ENCODE measurements around the gene PIK3CD.
"Not testable (repeated sequence)": the region's sequence is repeated elsewhere in the genome, so short reads cannot be mapped to it uniquely, and the experiment has no call there.

Gene PIK3CD

DNA sequence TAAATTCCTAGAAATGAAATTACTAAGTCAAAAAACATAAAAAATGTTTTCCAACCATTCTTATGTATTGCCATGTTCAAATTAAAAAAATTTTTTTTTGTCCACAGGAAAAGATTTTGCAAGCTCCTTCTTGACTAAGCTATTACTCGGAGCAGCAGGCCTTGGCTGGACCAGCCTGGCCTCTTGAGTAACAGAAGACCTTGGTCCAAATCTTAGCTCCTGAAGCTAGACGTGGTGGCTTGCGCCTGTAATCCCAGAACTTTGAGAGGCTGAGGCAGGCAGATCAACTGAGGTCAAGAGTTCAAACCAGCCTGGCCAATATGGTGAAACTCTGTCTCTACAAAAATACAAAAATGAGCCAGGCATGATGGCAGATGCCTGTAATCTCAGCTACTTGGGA, 94.7 kb downstream of the PIK3CD start:
- DNase-seq = no peak

DNA sequence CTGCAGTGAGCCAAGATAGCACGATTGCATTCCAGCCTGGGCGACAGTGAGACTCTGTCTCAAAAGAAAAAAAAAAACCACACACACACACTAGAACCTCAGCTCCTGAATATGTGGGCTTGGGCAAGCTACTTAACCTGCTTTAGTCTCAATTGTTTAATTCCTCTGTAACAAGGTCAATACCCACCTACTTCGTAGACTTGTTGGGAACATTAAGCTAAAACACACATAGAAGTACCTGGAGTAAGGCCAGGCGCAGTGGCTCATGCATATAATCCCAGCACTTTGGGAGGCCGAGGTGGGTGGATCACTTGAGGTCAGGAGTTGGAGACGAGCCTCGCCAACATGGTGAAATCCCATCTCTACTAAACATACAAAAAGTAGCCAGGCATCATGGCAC, 95.1 kb downstream of the PIK3CD start:
- DNase-seq = no peak

DNA sequence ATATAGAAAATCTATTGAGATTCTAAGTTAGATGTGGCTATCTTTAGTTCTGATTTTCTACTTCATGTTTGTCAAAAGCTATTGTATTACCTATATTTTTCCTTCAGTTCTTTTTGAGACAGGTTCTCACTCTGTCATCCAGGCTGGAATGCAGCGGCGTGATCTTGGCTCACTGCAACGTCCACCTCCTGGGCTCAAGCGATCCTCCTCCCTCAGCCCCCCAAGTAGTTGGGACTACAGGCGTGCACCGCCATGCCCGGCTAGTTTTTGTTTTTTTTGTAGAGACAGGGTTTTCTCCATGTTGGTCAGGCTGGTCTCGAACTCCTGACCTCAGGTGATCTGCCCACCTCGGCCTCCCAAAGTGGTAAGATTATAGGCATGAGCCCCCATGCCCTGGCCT, 96.9 kb downstream of the PIK3CD start:
- not testable (repeated sequence) for DNase-seq

DNA sequence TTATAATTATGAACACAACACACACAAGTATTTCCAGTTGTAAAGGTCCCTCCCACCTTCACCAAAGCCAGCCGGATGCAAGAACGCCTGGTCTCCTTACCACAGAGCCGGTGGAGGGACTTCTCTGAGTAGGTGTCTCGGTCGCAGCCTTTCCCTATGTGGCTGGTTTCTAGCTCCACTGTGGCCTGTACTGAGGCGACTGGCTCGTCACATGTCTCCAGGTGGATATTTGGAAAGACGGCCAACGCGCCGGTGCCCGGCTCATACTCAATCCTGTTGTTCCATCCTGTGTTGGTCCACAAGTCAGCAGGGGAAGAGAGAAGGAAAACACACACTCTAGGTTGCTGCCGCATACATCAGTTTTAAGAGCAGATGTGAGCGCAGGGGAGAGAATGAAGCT, 97.8 kb downstream of the PIK3CD start:
- DNase-seq = no peak

DNA sequence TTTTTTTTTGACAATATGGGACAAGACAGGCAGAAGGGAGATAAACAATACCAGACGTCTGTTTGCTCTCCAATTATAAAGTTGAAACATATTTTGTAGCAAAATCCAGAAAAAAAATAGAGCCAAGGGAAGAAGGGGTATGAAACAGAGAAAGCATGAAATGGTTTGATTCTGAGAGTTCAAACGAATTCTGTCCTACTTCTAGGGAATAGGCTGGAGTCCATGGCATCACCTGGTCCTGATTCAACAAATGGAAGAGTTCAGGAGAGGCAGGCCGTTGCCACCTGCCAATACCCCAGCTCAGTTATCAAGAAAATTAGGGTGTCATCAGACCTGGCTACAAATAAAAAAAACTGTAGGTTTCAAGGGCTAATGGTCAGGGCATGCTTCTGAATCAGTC, 100.4 kb downstream of the PIK3CD start:
- no peak for DNase-seq

DNA sequence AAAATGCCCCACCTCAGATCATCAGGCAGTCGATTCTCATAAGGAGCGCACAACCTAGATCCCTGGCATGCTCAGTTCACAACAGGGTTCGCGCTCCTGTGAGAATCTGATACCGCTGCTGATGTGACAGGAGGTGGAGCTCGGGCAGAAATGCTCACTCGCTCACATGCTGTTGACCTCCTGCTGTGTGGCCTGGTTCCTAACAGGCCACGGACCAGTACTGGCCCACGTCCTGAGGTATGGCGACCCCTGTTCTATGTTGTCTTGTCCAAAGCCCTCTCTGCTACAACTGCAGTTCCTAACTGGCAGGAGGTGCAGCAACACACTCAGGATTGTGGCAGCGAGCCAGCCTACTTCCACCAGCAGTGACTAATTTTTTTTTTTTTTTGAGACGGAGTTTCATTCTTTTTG, 101.6 kb downstream of the PIK3CD start:
- peak; percentile 43 for DNase-seq

DNA sequence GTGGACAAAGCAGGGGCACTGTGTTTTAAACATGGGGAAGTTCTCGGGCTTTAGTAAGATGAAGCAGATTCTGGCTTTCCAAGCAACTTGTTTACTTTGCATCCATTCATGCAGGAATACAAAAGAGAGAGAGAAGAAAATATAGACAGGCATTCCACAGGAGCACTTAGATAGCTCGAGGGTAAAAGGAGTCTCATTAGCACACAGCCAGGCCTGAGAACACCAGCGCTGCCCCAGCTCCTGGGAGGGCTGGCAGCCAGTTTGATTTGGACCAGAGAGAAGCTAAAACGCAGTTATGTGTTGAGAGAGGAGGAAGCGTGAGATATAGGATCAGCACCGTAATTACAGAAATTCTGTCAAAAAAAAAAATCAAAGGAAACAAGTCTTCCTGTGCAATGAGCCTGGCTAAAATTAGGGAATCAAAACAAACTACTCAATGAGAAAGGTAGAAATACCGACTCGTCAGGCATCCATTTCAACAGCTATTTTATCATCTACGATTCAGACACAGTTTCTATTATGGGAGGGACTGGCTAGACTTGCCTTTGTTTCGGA, 104.0 kb downstream of the PIK3CD start:
- DNase-seq = peak; percentile 31

DNA sequence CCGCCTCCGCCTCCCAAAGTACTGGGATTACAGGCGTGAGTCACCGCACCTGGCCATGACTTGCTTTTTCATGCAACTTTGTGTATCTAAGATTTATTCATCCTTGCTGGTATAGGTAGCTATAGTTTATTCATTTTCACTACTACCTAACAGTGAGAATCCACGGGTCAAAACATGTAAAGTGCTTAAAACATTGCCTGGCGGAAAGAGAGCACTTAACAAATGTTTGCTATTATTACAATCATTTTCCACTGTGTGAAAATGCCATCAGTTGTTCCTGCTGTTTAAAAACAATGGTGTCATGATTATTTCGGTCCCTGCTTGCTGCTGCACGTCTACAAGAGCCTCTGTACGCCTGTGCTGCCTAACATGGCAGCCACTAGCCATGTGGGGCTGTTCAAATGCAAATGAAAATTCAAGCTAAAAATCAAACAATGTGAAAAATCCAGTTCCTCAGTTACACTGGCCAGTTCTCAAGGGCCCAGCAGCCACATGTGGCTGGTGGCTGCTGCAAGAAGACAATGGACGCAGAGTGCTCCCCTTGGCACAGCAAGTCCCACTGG, 107.1 kb downstream of the PIK3CD start:
- DNase-seq = no peak

DNA sequence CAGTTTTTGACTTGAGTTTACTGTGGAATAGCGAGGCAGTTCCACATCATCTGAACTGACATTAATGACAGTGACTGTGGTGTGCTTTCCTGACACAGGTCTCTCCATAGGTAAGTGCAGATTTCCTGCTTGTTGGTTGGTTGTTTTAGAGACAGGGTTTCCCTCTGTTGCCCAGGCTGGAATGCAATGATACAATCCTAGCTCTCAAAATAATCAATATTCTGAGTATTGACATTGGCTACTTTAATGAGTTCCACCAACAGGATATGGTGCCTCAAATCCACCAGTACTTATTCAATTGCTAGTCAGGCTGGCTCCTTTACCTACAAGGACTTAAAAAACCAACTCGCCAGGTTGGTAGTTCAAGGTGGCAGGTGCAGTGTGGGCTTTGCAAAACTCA, 108.4 kb downstream of the PIK3CD start:
- DNase-seq = no peak

DNA sequence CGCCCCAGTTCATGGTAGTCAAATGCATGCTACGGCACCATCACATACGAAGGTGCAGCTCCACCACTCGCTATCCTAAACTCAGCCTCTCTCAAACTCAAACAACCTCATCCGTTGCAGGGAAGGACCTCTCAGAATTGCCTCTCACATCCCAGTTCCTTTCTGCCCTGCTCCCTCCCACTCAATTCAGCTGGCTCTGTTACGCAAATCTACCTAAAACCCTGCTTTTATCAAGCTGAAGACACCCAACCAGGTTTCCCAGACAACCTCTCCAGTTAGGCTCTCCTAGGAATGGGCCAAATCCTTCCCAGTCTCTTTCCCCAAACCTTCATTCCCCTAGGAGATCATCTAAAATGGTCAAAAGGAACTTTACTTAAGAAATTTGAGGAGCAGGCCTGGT, 109.3 kb downstream of the PIK3CD start:
- DNase-seq = no peak

DNA sequence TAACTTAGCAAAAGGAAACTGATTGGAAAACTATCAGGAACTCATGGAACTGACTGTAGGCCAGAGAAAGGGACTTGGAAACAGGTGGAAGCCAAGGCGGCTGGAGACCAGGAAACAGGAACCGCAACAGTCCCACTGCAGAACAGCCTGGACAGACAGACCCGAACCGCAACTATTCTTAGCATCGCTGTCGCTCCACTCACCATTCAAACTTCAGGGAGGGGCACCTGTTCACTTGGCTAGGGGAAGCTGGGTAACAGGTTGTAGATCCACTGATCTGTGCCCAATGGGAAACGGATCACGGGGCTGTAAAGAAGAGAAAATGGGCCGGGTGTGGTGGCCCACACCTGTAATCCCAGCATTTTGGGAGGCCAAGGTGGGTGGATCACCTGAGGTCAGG, 110.3 kb downstream of the PIK3CD start:
- no peak for DNase-seq

DNA sequence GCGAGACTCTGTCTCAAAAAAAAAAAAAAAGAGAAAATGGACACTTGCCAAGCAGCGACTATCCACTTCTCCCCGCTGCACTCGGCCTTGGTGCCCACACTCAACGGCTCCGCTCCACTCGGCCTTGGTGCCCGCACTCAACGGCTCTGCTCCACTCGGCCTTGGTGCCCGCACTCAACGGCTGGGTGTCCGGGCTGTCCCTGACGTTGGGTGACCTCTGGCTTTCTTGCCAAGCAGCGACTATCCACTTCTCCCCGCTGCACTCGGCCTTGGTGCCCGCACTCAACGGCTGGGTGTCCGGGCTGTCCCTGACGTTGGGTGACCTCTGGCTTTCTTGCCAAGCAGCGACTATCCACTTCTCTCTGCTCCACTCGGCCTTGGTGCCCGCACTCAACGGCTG, 110.9 kb downstream of the PIK3CD start:
- not testable (repeated sequence) for DNase-seq

DNA sequence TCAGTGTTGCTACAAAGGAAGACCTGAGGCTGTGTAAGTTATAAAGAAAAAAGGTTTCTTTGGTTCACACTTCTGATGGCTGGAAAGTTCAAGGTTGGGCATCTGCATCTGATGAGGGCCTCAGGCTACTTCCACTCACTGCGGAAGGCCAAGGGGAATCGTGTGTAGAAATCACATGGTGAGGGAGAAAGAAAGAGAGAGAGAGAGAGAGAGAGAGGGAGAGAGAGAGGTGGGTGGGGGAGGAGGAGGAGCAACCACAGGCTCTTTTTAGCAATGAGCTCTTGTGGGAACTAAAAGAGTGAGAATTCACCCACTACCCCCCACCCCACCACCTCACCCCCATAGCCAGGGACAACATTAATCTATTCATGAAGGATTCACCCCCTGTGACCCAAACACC, 112.4 kb downstream of the PIK3CD start:
- DNase-seq = no peak

DNA sequence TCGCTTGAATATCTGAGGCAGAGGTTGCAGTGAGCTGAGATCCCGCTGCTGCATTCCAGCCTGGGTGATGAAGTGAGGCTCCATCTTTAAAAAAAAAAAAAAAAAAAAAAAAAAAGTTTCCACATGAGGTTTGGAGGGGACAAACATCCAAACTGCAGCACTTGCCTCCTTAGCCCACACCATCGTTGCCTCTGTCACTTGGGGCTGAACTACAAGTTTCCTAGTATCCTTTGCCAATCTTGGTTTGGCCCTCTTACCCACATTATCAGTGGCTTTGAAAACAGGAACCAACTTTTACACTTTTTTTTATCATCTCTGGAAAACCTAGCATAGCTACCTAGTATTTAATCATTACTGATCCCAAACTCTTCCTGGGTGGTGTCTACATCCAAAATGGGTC, 113.0 kb downstream of the PIK3CD start:
- no peak for DNase-seq

DNA sequence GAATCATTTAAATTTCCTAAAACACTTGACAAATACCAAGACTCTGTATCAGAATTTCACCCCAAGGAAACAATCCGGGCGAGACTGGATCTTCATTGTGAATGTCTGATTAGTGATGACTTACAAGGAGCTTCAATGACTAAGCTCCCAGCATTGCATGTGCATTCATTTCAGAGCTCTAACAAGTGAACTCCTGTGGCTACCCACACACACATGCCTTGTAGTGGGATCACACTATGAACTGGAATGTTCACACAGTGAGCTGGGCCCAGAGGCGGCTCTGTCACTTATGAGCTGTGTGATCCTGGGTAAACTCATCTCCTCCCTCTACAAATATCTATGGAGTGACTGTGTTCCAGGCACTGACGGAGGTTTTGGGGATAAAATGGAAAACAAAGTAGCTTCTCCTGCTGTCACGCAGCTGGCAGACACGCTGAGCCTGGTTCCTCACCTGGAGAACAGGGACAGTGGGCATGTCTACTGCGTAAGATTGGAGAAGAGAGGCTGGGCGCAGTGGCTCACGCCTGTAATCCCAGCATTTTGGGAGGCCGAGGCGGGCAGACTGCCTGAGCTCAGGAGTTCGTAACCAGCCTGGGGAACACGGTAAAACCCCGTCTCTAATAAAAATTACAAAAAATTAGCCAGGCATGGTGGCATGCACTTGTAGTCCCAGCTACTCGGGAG, 115.4 kb downstream of the PIK3CD start:
- DNase-seq = no peak

DNA sequence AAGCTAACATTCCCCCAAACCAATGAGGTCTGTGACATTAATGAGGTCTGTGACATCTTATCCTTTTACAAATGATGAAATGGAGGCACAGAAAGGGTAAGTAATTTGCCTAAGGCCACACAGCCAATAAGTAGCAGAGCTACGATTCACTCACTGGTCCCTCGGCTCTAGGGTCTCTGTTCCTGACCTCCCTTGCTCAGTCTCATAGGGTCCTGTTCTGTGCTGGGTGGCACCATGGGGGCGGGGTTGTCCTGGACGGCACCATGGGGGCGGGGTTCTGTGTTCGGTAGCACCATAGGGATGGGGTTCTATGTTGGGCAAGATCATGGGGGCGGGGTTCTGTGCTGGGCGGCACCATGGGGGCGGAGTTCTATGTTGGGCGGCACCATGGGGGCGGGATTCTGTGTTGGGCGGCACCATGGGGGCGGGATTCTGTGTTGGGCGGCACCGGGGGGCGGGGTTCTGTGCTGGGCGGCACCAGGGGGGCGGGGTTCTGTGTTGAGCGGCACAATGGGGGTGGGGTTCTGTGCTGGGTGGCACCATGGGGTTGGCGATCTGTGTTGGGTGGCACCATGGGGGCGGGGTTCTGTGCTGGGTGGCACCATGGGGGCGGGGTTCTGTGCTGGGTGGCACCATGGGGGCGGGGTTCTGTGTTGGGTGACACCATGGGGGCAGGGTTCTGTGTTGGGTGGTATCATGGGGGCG, 116.6 kb downstream of the PIK3CD start:
- no peak for DNase-seq

DNA sequence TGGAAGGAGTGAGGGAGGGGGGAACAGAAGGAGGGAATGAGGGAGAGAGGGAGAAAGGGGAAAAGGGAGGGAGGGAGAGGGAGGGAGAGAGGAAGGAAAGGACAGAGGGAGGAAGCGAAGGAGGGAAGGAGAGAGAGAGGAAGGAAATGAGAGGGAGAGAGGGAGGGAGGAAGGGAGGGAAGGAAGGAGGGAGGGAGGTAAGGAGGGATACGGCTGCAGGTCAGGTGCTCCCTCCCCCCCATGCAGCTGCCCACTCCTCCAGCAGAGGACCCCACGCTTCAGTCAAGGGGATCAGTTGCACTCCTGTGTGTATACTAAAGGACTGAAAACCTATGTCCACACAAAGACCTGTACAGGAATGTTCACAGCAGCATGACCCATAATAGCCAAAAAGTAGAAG, 117.5 kb downstream of the PIK3CD start:
- DNase-seq = no peak

DNA sequence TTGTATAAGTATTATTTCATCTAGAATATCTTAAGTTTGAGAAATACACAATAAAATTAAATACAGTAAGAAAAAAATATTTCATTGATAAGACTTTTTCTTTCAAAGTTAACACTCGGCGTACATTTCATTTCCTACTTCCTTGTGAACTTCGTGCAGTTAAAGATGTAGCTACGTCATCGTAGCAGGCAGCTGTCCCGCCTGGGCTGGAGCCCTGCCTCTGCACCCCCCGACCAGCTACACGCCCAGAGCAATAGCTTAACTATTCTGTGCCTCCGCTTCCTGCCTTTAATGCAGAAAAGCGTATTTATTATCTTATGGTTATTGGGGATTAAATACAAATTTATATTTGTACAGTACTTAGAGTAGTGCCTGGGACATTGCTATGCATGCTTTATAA, 118.8 kb downstream of the PIK3CD start:
- DNase-seq = no peak

DNA sequence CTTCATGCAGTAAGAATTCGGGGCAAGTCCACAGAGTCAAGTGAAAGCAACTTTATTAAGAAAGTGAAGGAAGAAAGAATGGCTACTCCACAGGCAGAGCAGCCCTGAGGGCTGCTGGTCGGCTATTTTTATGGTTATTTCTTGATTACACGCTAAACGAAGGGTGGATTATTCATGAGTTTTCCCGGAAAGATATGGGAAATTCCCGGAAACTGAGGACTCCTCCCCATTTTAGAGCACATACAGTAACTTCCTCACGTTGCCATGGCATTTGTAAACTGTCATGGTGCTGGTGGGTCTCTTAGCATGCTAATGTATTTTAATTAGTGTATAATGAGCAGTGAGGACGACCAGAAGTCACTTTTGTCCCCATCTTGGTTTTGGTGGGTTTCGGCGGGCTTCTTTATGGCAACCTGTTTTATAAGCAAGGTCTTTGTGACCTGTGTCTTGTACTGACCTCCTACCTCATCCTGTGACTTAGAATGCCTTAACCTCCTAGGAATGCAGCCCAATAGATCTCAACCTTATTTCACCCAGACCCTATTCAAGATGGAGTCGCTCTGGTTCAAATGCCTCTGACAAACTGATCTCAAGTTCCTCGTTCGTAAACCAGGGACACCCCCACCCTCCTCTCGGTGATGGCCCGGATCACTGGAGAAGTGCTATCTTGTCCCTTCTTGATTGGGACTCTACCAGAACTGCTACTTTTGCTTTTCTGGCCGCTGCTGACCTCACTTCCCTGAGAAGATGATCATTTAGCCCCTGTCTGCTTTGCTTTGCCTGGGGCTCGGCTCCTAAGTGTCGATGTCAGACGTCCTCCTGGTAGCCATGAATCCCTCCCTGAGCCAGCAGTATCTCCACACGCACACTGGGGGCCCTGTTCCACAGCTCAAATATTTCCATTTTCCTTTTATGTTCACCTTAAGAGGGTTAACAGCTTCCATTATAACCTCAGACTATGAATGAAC, 123.5 kb downstream of the PIK3CD start:
- no peak for DNase-seq

DNA sequence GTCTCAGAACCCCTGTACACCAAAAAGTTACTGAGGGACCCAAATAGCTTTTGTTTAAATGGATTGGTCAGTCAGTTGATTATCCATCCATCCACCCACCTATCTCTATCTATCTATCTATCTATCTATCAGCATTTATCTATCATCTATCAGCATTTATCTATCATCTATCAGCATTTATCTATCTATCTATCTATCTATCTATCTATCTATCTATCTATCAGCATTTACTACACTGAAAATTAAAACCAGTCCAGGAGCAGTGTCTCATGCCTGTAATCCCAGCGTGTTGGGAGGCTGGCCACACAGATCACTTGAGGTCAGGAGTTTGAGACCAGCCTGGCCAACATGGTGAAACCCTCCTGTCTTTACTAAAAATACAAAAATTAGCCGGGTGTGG, 125.2 kb downstream of the PIK3CD start:
- DNase-seq = no peak

Measured in retina (tissue), 1 donor.